ENCODE measurements around the gene ADAM19.

The ADAM19 gene

GRCh38 chr5:157618191-157618765 lies 42.7 kb upstream of the ADAM19 start:
- Histone ChIP-seq H3K36me3 (replicated peaks; ENCODE audit: low read depth, low read length) (no peaks in the 10 kb centered on the region), H3K4me1 (ENCODE audit: low read length) (peaks cover 13% of the 10 kb centered on the region), H4K20me1 (ENCODE audit: insufficient read depth, low read length) (no peaks in the 10 kb centered on the region), H3K4me2 (ENCODE audit: low read length) (no peak overlapping the region), H3K9ac (ENCODE audit: low read length) (no peak overlapping the region), H3K27ac (ENCODE audit: low read length) (no peak overlapping the region), H3K4me3 (ENCODE audit: low read length) (no peak overlapping the region), H3K9me3 (ENCODE audit: insufficient read depth, low read length) (no peaks in the 10 kb centered on the region), H2AFZ (ENCODE audit: low read depth, low read length) (no peak overlapping the region), H3K27me3 (ENCODE audit: low read depth, low read length) (no peaks in the 10 kb centered on the region), H3K79me2 (ENCODE audit: low read length) (no peaks in the 10 kb centered on the region)
- TF ChIP-seq EZH2phosphoT487 (IDR thresholded peaks at IDR 0.05; ENCODE audit: low read depth): no peak
- no peak for TF ChIP-seq CTCF (IDR thresholded peaks at IDR 0.05; ENCODE audit: low read depth, low read length)

- Histone ChIP-seq H2AFZ (ENCODE audit: low read depth, low read length) (no peak overlapping the region), H3K4me3 (ENCODE audit: low read length) (no peak overlapping the region), H3K36me3 (replicated peaks; ENCODE audit: low read depth, low read length) (no peaks in the 10 kb centered on the region), H4K20me1 (ENCODE audit: insufficient read depth, low read length) (no peaks in the 10 kb centered on the region), H3K27me3 (ENCODE audit: low read depth, low read length) (no peaks in the 10 kb centered on the region), H3K9ac (ENCODE audit: low read length) (no peak overlapping the region), H3K4me2 (ENCODE audit: low read length) (no peak overlapping the region), H3K27ac (ENCODE audit: low read length) (no peak overlapping the region), H3K9me3 (ENCODE audit: insufficient read depth, low read length) (no peaks in the 10 kb centered on the region), H3K79me2 (ENCODE audit: low read length) (no peaks in the 10 kb centered on the region), H3K4me1 (ENCODE audit: low read length) (peaks cover 28% of the 10 kb centered on the region)
- no peak for TF ChIP-seq EZH2phosphoT487 (IDR thresholded peaks at IDR 0.05; ENCODE audit: low read depth)
- TF ChIP-seq CTCF (IDR thresholded peaks at IDR 0.05; ENCODE audit: low read depth, low read length): no peak
These were observed 41.2 kb upstream of the ADAM19 start for GRCh38 chr5:157616785-157617184.

GRCh38 chr5:157613385-157614245 lies 38.0 kb upstream of the ADAM19 start:
- H3K27me3 ChIP-seq (ENCODE audit: low read depth, low read length): no peaks in the 10 kb centered on the region
- no peaks in the 10 kb centered on the region for H3K79me2 ChIP-seq (ENCODE audit: low read length)
- no peak overlapping the region for H3K4me3 ChIP-seq (ENCODE audit: low read length)
- peak overlapping the region; percentile 58; the same call in 1 of the 2 replicates for H3K9ac ChIP-seq (ENCODE audit: low read length)
- peak overlapping the region; percentile 58 for H3K4me2 ChIP-seq (ENCODE audit: low read length)
- H3K9me3 ChIP-seq (ENCODE audit: insufficient read depth, low read length): no peaks in the 10 kb centered on the region
- peaks cover 37% of the 10 kb centered on the region for H3K4me1 ChIP-seq (ENCODE audit: low read length)
- TF ChIP-seq EZH2phosphoT487 (IDR thresholded peaks at IDR 0.05; ENCODE audit: low read depth): no peak
- TF ChIP-seq CTCF (IDR thresholded peaks at IDR 0.05; ENCODE audit: low read depth, low read length): no peak
- 0 out of 2 replicates have a peak overlapping the region, but pooled peaks have one; percentile 89 for H3K27ac ChIP-seq (ENCODE audit: low read length)
- no peaks in the 10 kb centered on the region for H4K20me1 ChIP-seq (ENCODE audit: insufficient read depth, low read length)
- H2AFZ ChIP-seq (ENCODE audit: low read depth, low read length): peak overlapping the region; percentile 55
- H3K36me3 ChIP-seq (replicated peaks; ENCODE audit: low read depth, low read length): no peaks in the 10 kb centered on the region

- TF ChIP-seq CTCF (IDR thresholded peaks at IDR 0.05; ENCODE audit: low read depth, low read length) (no peak), EZH2phosphoT487 (IDR thresholded peaks at IDR 0.05; ENCODE audit: low read depth) (no peak)
- H3K79me2 ChIP-seq (ENCODE audit: low read length): no peaks in the 10 kb centered on the region
- H3K36me3 ChIP-seq (replicated peaks; ENCODE audit: low read depth, low read length): no peaks in the 10 kb centered on the region
- peak overlapping the region; percentile 58; the same call in 1 of the 2 replicates for H3K9ac ChIP-seq (ENCODE audit: low read length)
- no peaks in the 10 kb centered on the region for H4K20me1 ChIP-seq (ENCODE audit: insufficient read depth, low read length)
- peak overlapping the region; percentile 58 for H3K4me2 ChIP-seq (ENCODE audit: low read length)
- H2AFZ ChIP-seq (ENCODE audit: low read depth, low read length): peak overlapping the region; percentile 82
- H3K4me3 ChIP-seq (ENCODE audit: low read length): no peak overlapping the region
- H3K27ac ChIP-seq (ENCODE audit: low read length): peak overlapping the region; percentile 89
- H3K9me3 ChIP-seq (ENCODE audit: insufficient read depth, low read length): no peaks in the 10 kb centered on the region
- peaks cover 41% of the 10 kb centered on the region for H3K4me1 ChIP-seq (ENCODE audit: low read length)
- H3K27me3 ChIP-seq (ENCODE audit: low read depth, low read length): no peaks in the 10 kb centered on the region
These were observed 37.0 kb upstream of the ADAM19 start for GRCh38 chr5:157612581-157612980.

Data from OCI-LY3 (cell line).